AG04449 (cell line): ENCODE measurements around the gene CEP89.

Source experiments
- CTCF ChIA-PET: fragments of 350-600 bp; formaldehyde crosslinking; extraction: SDS; loops from one replicate; lab custom pipeline; 2021; ENCODE audit warnings: antibody characterized with exemption; lab: Yijun Ruan, JAX
- POLR2A ChIA-PET: fragments of 400-600, 350-600 bp; formaldehyde crosslinking; extraction: SDS; loops from one replicate; lab custom pipeline; 2020; ENCODE audit warnings: antibody characterized with exemption, inconsistent platforms; lab: Yijun Ruan, JAX
- DNase-seq: peaks from one replicate; pipeline ENCODE4 v3.0.0-alpha.2; 2010; ENCODE audit warnings: low read depth, low spot score
- H3K4me3 ChIP-seq: 2 replicates; pipeline ENCODE4 v1.5.1; 2011; ENCODE audit warnings: low read depth, mild to moderate bottlenecking, control low read depth, low read length
- TF ChIP-seq, protein P1 (sequence below): IDR thresholded peaks from one replicate; pipeline ENCODE4 v1.5.1; 2011; ENCODE audit warnings: mild to moderate bottlenecking, moderate library complexity, low read length, control low read depth, inconsistent platforms; ENCODE audit not compliant: insufficient read depth; ENCODE audit errors: missing control alignments

Gene CEP89

DNA sequence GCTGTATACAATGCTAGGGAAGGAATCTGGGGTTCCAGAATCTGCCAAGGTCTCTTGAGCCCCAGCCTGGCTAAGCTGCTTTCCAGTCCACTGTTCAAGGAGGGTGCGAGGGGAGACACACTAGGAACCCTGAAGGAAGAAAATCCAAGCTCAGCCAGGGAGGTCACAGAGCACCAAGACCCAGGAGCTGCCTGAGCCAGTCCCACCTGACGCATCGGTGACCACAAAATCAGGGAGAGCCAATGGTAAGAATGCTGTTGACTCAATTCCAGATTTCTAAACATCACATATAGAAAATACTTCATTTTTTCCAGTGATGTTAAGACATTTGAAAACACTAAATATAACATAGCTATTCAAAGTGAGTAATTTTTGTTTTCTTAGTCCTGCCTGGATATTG lies 50.1 kb downstream of the CEP89 start:
- DNase-seq, result no peak
- ChIA-PET POLR2A (no interaction called here), CTCF (interaction anchor here (1.1 kb wide), 1 partner anchor 55 kb away, joined by 3 read pairs; no protein-coding TSS in a partner anchor)
- no peak overlapping the region for H3K4me3 ChIP-seq
- TF ChIP-seq, protein P1, sequence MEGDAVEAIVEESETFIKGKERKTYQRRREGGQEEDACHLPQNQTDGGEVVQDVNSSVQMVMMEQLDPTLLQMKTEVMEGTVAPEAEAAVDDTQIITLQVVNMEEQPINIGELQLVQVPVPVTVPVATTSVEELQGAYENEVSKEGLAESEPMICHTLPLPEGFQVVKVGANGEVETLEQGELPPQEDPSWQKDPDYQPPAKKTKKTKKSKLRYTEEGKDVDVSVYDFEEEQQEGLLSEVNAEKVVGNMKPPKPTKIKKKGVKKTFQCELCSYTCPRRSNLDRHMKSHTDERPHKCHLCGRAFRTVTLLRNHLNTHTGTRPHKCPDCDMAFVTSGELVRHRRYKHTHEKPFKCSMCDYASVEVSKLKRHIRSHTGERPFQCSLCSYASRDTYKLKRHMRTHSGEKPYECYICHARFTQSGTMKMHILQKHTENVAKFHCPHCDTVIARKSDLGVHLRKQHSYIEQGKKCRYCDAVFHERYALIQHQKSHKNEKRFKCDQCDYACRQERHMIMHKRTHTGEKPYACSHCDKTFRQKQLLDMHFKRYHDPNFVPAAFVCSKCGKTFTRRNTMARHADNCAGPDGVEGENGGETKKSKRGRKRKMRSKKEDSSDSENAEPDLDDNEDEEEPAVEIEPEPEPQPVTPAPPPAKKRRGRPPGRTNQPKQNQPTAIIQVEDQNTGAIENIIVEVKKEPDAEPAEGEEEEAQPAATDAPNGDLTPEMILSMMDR, result no peak

DNA sequence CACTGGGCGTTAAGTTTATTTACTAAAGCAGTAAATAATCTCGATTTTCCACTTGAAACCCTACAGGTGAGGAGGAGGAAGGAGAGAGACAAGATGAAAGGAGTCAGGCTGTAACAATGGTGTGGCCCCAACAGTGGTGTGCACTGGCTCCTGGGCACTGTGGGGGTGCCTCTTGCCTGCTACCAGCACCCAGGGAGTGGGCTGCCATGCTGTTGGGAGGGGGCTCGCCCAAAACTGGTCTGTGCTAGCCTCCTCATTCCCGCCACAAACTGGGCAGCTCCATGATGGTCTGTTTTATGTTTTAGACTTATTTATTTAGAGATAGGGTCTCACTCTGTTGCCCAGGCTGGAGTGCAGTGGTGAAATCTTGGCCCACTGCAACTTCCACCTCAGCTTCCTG lies 52.4 kb downstream of the CEP89 start:
- CTCF ChIA-PET, result no interaction called here
- TF ChIP-seq, protein P1, result no peak
- POLR2A ChIA-PET, result no interaction called here
- DNase-seq, result no peak
- no peak overlapping the region for H3K4me3 ChIP-seq

DNA sequence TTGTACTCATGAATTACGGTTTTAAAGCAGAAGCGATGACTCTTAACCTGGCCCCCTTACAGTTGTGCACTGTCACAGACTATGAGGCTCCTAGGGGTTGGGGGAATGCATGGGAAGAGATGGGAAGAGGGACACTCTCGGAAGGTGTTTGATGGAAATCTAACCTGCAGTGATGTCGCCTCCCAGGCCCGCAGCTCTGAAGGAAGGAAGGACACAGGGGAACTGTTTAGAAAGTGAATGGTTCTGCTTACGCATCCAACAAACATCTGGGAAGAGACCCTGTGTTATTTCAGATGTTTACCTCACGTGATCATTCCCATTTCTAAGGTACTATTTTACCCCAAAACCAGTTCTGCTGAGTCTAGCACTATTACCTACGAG lies 54.2 kb downstream of the CEP89 start:
- H3K4me3 ChIP-seq, result no peak overlapping the region
- no peak for DNase-seq
- CTCF ChIA-PET, result no interaction called here
- TF ChIP-seq, protein P1, result no peak
- POLR2A ChIA-PET, result no interaction called here

DNA sequence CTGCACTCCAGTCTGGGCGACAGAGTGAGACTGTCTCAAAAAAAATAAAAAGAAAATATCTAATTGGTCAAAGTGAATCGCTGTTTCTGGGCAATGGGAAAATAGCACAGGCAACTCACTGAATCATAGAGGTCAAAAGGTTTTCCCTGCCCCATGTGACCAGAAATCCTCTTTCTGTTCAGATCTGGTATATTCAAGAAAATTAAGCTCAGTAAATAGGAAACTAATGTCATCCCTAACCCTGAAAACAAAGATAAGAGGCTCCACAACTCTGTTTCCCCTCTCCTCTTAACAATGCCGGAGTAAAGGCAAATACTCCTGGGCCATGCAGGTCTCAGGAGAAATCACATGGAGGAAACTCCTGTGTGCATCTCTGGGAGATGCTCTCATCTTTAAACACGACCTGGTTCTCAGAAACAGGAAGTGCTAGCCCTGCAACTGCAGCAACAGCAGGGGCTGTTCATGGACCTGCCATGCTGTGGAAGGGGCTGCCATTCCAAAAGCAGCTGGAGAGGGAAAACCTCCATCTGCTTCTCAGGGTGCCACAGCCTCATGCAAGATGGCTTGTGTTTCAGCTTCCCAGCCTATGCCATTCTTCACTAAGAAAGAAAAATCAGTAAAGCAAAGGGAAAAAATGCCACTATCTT lies 54.7 kb downstream of the CEP89 start:
- CTCF ChIA-PET, result no interaction called here
- POLR2A ChIA-PET, result no interaction called here
- TF ChIP-seq, protein P1, result no peak
- no peak overlapping the region for H3K4me3 ChIP-seq
- DNase-seq, result no peak

DNA sequence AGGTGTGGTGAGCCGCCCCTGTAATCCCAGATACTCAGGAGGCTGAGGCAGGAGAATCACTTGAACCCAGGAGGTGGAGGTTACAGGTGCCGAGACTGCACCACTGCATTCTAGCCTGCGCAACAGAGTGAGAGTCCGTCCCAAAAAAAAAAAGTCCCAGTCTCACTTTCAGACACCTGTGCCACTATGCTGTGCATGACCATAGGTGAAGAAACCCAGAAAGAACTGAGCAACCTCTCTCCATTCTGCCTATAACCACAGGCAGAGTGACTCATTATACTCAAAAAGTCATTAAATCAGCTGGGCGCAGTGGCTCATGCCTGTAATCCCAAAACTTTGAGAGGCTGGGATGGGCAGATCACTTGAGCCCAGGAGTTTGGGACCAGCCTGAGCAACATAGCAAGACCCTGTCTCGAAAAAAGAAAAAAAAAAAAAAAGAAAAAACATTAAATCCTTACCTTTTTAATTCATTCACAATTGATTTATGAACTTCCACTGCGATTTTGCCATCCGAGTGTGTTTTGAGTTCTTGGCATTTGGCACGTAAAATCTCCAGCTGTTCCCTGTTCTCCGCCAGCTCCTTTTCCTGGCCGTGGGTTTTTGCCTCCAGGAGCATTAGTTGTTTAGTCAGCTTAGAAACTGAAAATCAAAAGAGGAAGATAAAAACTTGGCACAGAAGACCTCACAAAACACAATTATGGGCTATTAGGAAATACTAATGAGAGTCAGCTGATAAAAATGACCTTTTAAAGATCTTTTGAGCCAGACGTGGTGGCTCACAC lies 56.7 kb downstream of the CEP89 start:
- H3K4me3 ChIP-seq, result no peak overlapping the region
- ChIA-PET CTCF (no interaction called here), POLR2A (no interaction called here)
- DNase-seq, result no peak
- TF ChIP-seq, protein P1, result no peak

DNA sequence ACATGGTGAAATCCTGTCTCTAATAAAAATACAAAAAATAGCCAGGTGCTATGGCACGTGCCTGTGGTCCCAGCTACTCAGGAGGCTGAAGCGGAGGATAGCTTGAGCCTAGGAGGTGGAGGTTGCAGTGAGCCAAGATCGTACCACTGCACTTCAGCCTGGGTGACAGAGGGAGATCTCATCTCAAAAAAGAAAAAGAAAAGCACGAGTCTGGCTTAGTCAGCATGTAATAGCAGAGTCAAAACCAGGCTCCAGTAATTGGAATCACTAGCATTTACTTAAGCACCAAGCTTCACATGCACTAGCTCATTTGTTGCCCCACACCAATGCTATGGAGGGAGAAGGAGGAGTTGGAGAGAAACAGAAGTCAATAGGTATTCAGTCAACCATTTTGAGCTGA lies 60.3 kb downstream of the CEP89 start:
- TF ChIP-seq, protein P1, result no peak
- DNase-seq, result no peak
- ChIA-PET POLR2A (no interaction called here), CTCF (no interaction called here)
- H3K4me3 ChIP-seq, result no peak overlapping the region
